ENCODE measurements around the gene ACOT12. TPM values are rescaled to one million over a fixed set of nuclear protein-coding genes. Genes with fewer than 3 reads are reported as not detected.
"Not testable (repeated sequence)": the region's sequence is repeated elsewhere in the genome, so short reads cannot be mapped to it uniquely, and the experiment has no call there.

Gene ACOT12
- total RNA-seq, 1 donor from 2014 or later, result not detected

DNA sequence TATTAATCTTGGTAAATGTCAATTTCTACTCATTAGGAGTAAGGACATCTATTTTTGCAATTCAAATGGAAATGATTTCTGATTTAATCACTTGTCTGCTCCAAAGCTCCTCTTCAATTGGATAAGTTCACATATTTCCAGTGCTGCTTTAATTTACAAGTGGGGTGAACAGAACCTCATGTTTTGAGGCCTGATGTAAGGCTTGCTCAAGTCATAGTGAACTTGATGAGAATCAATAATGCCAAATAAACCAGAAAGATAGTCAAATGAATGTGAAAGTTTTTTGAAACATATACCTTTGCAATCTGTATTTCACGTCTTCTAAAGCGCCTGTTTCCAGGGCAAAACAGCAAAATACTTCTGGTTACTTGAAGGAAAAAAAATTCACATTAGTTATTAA, 15.4 kb upstream of the ACOT12 start:
- Mint-ChIP-seq H3K36me3 (ENCODE audit: low read depth) (no peaks in the 10 kb centered on the region), H3K4me3 (ENCODE audit: unreplicated experiment) (no peak overlapping the region), H3K27ac (ENCODE audit: unreplicated experiment) (no peak overlapping the region), H3K27me3 (ENCODE audit: low read depth) (no peaks in the 10 kb centered on the region), H3K9me3 (ENCODE audit: low read depth) (no peaks in the 10 kb centered on the region), H3K4me1 (ENCODE audit: low read depth) (peaks cover 17% of the 10 kb centered on the region)
- DNase-seq (ENCODE audit: low spot score), result no peak
- TF ChIP-seq CTCF (IDR thresholded peaks at IDR 0.05), result no peak

DNA sequence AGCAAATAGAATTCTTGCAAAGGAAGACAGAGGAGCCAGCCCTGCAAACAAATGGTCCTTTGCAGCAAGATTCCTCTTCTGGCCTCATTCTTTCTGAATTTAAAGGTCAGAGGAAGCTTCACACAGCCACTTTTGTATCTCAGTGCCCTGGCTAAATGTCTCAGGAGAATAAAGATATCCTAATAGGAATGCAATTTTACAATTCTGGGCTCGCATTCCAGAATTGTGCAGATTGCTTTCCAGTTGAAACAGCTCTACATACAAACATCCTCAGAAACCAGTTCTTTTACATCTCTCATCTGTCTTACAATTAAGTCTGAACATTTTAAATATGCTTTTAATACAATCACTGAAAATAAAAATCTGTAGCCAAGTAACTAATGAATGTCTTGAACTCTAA, 14.6 kb upstream of the ACOT12 start:
- DNase-seq (ENCODE audit: low spot score), result no peak
- Mint-ChIP-seq H3K27ac (ENCODE audit: unreplicated experiment) (no peak overlapping the region), H3K36me3 (ENCODE audit: low read depth) (no peaks in the 10 kb centered on the region), H3K9me3 (ENCODE audit: low read depth) (no peaks in the 10 kb centered on the region), H3K4me3 (ENCODE audit: unreplicated experiment) (no peak overlapping the region), H3K4me1 (ENCODE audit: low read depth) (peaks cover 17% of the 10 kb centered on the region), H3K27me3 (ENCODE audit: low read depth) (no peaks in the 10 kb centered on the region)
- no peak for TF ChIP-seq CTCF (IDR thresholded peaks at IDR 0.05)

GRCh38 chr5:81407811-81408210, 13.9 kb upstream of the ACOT12 start:
- H3K27me3 Mint-ChIP-seq (ENCODE audit: low read depth); H3K36me3 Mint-ChIP-seq (ENCODE audit: low read depth); DNase-seq (ENCODE audit: low spot score); H3K9me3 Mint-ChIP-seq (ENCODE audit: low read depth); H3K27ac Mint-ChIP-seq (ENCODE audit: unreplicated experiment); H3K4me3 Mint-ChIP-seq (ENCODE audit: unreplicated experiment): not testable (repeated sequence)
- peaks cover 17% of the 10 kb centered on the region for H3K4me1 Mint-ChIP-seq (ENCODE audit: low read depth)

GRCh38 chr5:81405126-81405891, 11.4 kb upstream of the ACOT12 start:
- no peak for TF ChIP-seq CTCF (IDR thresholded peaks at IDR 0.05)
- no peak overlapping the region for H3K27ac Mint-ChIP-seq (ENCODE audit: unreplicated experiment)
- H3K36me3 Mint-ChIP-seq (ENCODE audit: low read depth), result no peaks in the 10 kb centered on the region
- H3K4me1 Mint-ChIP-seq (ENCODE audit: low read depth), result peaks cover 17% of the 10 kb centered on the region
- no peak overlapping the region for H3K4me3 Mint-ChIP-seq (ENCODE audit: unreplicated experiment)
- DNase-seq (ENCODE audit: low spot score), result no peak
- no peaks in the 10 kb centered on the region for H3K9me3 Mint-ChIP-seq (ENCODE audit: low read depth)
- no peaks in the 10 kb centered on the region for H3K27me3 Mint-ChIP-seq (ENCODE audit: low read depth)

DNA sequence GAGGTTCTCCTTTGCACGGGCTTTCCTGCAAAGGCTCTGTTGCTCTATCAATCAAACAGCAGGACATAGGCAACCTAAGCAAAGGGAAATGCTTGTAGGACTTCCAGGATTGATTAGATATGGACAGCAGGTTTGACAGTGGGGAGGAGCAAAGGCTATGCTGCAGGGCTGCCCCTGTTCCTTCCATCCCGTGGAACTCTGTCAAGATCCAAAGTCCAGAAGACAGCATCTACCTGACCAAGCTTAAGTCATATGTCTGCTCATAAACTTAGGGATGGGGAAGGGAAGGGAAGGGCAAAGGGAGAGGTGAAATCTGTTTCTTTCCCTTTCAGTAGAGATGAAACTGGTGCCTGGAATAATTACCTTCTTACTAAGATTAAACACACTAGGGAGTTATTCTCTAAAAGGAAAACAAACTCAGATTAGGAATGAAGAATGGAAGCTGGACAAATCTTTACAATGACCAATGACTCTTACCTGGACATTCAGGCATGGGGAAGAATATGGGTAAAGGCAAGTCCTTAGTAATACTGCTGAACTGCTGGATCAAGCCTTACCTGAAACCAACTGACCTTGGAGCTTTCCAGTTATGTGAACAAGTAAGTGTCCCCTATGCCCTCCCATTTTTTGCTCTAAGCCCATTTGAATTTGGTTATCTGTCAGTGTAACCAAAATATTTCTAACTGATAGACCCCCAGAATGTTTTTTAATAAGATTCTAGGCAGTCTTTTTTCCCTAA, 8.4 kb upstream of the ACOT12 start:
- DNase-seq (ENCODE audit: low spot score), result no peak
- no peaks in the 10 kb centered on the region for H3K36me3 Mint-ChIP-seq (ENCODE audit: low read depth)
- no peak for TF ChIP-seq CTCF (IDR thresholded peaks at IDR 0.05)
- no peaks in the 10 kb centered on the region for H3K27me3 Mint-ChIP-seq (ENCODE audit: low read depth)
- H3K27ac Mint-ChIP-seq (ENCODE audit: unreplicated experiment), result no peak overlapping the region
- peaks cover under 1% of the 10 kb centered on the region for H3K4me1 Mint-ChIP-seq (ENCODE audit: low read depth)
- no peaks in the 10 kb centered on the region for H3K9me3 Mint-ChIP-seq (ENCODE audit: low read depth)
- H3K4me3 Mint-ChIP-seq (ENCODE audit: unreplicated experiment), result no peak overlapping the region

Measured in chondrocyte (in vitro differentiated cells).